B cell (primary cell): ENCODE measurements around the gene TCF3. TPM values are rescaled to one million over a fixed set of nuclear protein-coding genes. Genes with fewer than 3 reads are reported as not detected.

Experiments
- ATAC-seq: fragments of 200-7000 bp; cut with Tn5 transposase; one replicate; pipeline ENCODE4 v1.10.0; 2021; ENCODE audit warnings: low read depth, mild to moderate bottlenecking, moderate number of reproducible peaks, moderate library complexity
- CTCF ChIA-PET: fragments of 350-600 bp; sonication (Branson Sonifier 250); formaldehyde crosslinking; loops from one replicate; lab custom pipeline; 2021; ENCODE audit warnings: antibody characterized with exemption, inconsistent platforms; lab: Charles Lee
- POLR2A ChIA-PET: fragments of 350-600 bp; sonication (Branson Sonifier 250); formaldehyde crosslinking; loops from one replicate; lab custom pipeline; 2021; ENCODE audit warnings: antibody characterized with exemption; lab: Charles Lee
- DNase-seq: peaks from one replicate; pipeline ENCODE4 v3.0.0; 2013
- H2AFZ ChIP-seq: 2 replicates; pipeline ENCODE4 v1.6.1; 2012; ENCODE audit warnings: mild to moderate bottlenecking, low read depth, low read length; ENCODE audit not compliant: insufficient read depth, poor library complexity, severe bottlenecking
- H3K27ac ChIP-seq, 2 donors: 1 replicate in 1 of 2; 2 replicates in 1 of 2; pipeline ENCODE4 v1.5.1; 2012 to 2013; ENCODE audit warnings: low read length in 2 of 2, mild to moderate bottlenecking in 2 of 2, moderate library complexity in 1 of 2
- H3K27me3 ChIP-seq, 4 experiments: fragments of 200-600 bp in 1 of 4; sonication (generic) in 1 of 4; replicated peaks in 1 of 4; 1 replicate in 2 of 4; 2 replicates in 2 of 4; pipeline versions ENCODE4 v1.6.1 to v1.7.0; 2013 to 2016; ENCODE audit warnings: low read length in 3 of 4, mild to moderate bottlenecking in 2 of 4, mixed read lengths in 1 of 4, moderate library complexity in 1 of 4; ENCODE audit not compliant: insufficient read depth in 4 of 4, control insufficient read depth in 3 of 4; ENCODE audit errors: control extremely low read depth in 1 of 4
- H3K36me3 ChIP-seq, 2 experiments: replicated peaks in 1 of 2; 1 replicate in 1 of 2; 2 replicates in 1 of 2; pipeline versions ENCODE4 v1.6.1 to v1.7.1; 2013; ENCODE audit warnings: low read length in 1 of 2; ENCODE audit not compliant: insufficient read depth in 2 of 2, control insufficient read depth in 1 of 2; ENCODE audit errors: control extremely low read depth in 1 of 2, extremely low read depth in 1 of 2
- H3K4me1 ChIP-seq, 2 donors: fragments of 200-600 bp in 1 of 2; sonication (generic) in 1 of 2; 1 replicate in 1 of 2; 2 replicates in 1 of 2; pipeline versions ENCODE4 v1.5.1 to v1.6.1; 2013 to 2017; ENCODE audit warnings: low read length in 2 of 2; ENCODE audit not compliant: control insufficient read depth in 2 of 2, insufficient read depth in 2 of 2
- H3K4me2 ChIP-seq: replicated peaks from 2 replicates; pipeline ENCODE3; 2012; ENCODE audit warnings: mild to moderate bottlenecking, low read depth, low read length; ENCODE audit not compliant: poor library complexity, severe bottlenecking
- H3K4me3 ChIP-seq, 5 experiments: fragments of 200-600 bp in 1 of 5; sonication (generic) in 1 of 5; 1 replicate in 3 of 5; 2 replicates in 2 of 5; pipeline versions ENCODE4 v1.5.1 to v1.7.0; 2011 to 2016; ENCODE audit warnings: low read length in 4 of 5, mild to moderate bottlenecking in 4 of 5, low read depth in 2 of 5, control low read depth in 1 of 5, moderate library complexity in 1 of 5; ENCODE audit not compliant: insufficient read depth in 1 of 5; ENCODE audit errors: control extremely low read depth in 1 of 5, extremely low read depth in 1 of 5
- H3K79me2 ChIP-seq: fragments of 200-600 bp; sonication (generic); one replicate; pipeline ENCODE4 v1.6.0; 2016; ENCODE audit warnings: low read length; ENCODE audit not compliant: control insufficient read depth, insufficient read depth
- H3K9ac ChIP-seq: fragments of 200-600 bp; sonication (generic); 2 replicates; pipeline ENCODE4 v1.6.1; 2017; ENCODE audit warnings: mild to moderate bottlenecking, low read length, moderate library complexity
- H3K9me3 ChIP-seq, 3 donors: one replicate each; pipeline versions ENCODE4 v1.6.1 to v1.7.1; 2013; ENCODE audit warnings: low read length in 2 of 3; ENCODE audit not compliant: control insufficient read depth in 2 of 3, insufficient read depth in 1 of 3; ENCODE audit errors: control extremely low read depth in 1 of 3
- H4K20me1 ChIP-seq: 2 replicates; pipeline ENCODE4 v1.6.0; 2012; ENCODE audit warnings: mild to moderate bottlenecking, low read length; ENCODE audit not compliant: insufficient read depth, control insufficient read depth, poor library complexity, severe bottlenecking
- H3K27ac Mint-ChIP-seq: one replicate; pipeline ENCODE4 v1.8.0; 2021; ENCODE audit warnings: mixed read lengths
- H3K27me3 Mint-ChIP-seq: one replicate; pipeline ENCODE4 v1.8.0; 2021; ENCODE audit warnings: mixed read lengths
- H3K4me1 Mint-ChIP-seq: one replicate; pipeline ENCODE4 v1.8.0; 2021; ENCODE audit warnings: mixed read lengths
- H3K4me3 Mint-ChIP-seq: one replicate; pipeline ENCODE4 v1.8.0; 2021; ENCODE audit warnings: mixed read lengths
- H3K9me3 Mint-ChIP-seq: one replicate; pipeline ENCODE4 v1.8.0; 2022; ENCODE audit warnings: mixed read lengths; ENCODE audit not compliant: insufficient read depth
- EZH2 ChIP-seq: IDR thresholded peaks from 2 replicates; pipeline ENCODE4 v1.6.1; 2012; ENCODE audit warnings: borderline replicate concordance, low read depth, mild to moderate bottlenecking, moderate library complexity, low read length; ENCODE audit not compliant: insufficient read depth, poor library complexity, severe bottlenecking
- WGBS: methylation state at CpG from one replicate; pipeline ENCODE4 v1.1.5; 2013; ENCODE audit warnings: missing lambda C conversion rate; ENCODE audit not compliant: insufficient coverage; 5-methylcytosine and 5-hydroxymethylcytosine counted together
- intact Hi-C: fragments of 100-400 bp; cut with micrococcal nuclease; formaldehyde crosslinking; loops from one replicate; pipeline ENCODE4 v1.10.0; 2022
- polyA plus RNA-seq: library from polyadenylated mRNA; depleted of rRNA; stranded (reverse); fragments of >200 nt; gene quantifications from 2 replicates; pipeline ENCODE4 v1.2.3, GENCODE V29; 2012
- total RNA-seq, 2 donors: library from RNA; stranded (reverse); fragments of 120-200 nt in 1 of 2; gene quantifications; 1 replicate in 1 of 2; 2 replicates in 1 of 2; pipeline versions ENCODE4 v1.2.3 to v1.2.4, GENCODE V29; 2013 to 2022
- TF ChIP-seq, protein P1 (sequence below): fragments of 200-600 bp; IDR thresholded peaks from one replicate; pipeline ENCODE4 v1.8.0; 2022; ENCODE audit warnings: antibody characterized with exemption, mild to moderate bottlenecking

The TCF3 gene
- total and polyA plus RNA-seq, 2 donors (not counting 1 experiment from before 2014, with no cell fraction given): 278 to 588 TPM

DNA sequence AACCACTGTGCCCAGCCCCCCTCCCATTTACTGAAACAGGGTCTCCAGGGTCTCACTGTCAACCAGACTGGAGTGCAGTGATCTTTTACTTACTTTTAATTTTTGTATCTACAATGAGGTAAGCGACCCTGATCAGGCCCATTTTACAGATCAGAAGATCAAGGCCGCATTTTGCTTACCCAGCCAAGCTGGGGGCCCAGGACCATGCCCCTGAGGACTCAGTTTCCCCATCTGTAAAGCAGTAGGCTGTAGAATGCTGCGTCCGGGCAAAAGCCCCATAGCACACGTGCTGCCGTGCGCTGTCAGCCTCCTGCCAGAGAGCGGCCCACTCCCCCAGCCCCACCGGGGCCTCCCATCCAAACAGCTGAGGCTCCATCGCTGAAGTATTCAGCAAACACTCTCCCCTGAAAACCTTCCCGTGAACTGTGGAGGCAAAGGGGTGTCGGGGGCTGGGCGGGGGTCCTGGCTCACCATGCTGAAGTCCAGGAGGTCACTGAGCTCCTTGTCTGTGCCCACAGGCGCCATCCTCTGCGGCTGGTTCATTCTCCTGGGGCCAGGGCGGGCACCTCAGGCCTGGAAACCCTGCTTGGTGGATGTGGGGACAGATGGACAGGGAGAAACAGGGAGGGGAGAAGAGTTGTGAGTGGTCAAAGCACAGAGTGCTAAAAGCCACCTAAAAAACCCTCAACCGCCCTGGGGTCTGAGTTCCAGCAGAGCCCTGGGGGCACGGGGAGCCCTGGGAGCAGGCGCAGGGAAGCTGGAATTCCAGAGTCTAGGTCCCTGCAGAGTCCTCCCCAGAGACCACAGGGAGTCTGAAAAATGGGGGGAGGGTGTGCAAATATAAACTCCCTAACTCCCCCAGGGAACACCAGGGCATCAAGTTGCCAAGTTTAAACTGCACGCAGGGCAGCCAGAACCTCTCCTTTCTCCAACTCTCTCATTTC, 2.4 kb downstream of the TCF3 start:
- H3K4me3 ChIP-seq: peak overlapping the region in 4 of 5 experiments; percentile 63 to 74 (median 70)
- peaks cover 62% of the 10 kb centered on the region for H3K79me2 ChIP-seq
- peak overlapping the region; percentile 87 for H3K4me2 ChIP-seq
- 70% methylated on average over 16 of the region's 20 CpGs for WGBS
- CTCF ChIA-PET: interaction anchor here (0.5 to 7.3 kb wide), 7 partner anchors 11 to 117 kb away, joined by 3 to 114 read pairs (median 4); no protein-coding TSS in a partner anchor
- H3K27ac ChIP-seq: peak overlapping the region; percentile 67 to 70
- H3K27me3 ChIP-seq: no peaks in the 10 kb centered on the region
- Mint-ChIP-seq H3K27me3 (no peaks in the 10 kb centered on the region), H3K9me3 (no peaks in the 10 kb centered on the region), H3K4me1 (peaks cover 58% of the 10 kb centered on the region), H3K4me3 (peak overlapping the region; percentile 96), H3K27ac (peak overlapping the region; percentile 97)
- TF ChIP-seq EZH2: no peak
- TF ChIP-seq, protein P1, sequence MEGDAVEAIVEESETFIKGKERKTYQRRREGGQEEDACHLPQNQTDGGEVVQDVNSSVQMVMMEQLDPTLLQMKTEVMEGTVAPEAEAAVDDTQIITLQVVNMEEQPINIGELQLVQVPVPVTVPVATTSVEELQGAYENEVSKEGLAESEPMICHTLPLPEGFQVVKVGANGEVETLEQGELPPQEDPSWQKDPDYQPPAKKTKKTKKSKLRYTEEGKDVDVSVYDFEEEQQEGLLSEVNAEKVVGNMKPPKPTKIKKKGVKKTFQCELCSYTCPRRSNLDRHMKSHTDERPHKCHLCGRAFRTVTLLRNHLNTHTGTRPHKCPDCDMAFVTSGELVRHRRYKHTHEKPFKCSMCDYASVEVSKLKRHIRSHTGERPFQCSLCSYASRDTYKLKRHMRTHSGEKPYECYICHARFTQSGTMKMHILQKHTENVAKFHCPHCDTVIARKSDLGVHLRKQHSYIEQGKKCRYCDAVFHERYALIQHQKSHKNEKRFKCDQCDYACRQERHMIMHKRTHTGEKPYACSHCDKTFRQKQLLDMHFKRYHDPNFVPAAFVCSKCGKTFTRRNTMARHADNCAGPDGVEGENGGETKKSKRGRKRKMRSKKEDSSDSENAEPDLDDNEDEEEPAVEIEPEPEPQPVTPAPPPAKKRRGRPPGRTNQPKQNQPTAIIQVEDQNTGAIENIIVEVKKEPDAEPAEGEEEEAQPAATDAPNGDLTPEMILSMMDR: no peak
- H3K36me3 ChIP-seq: peaks cover 0 to 34% of the 10 kb centered on the region in 2 experiments
- H3K4me1 ChIP-seq: peaks cover 39 to 66% of the 10 kb centered on the region in 2 donors
- DNase-seq: no peak
- peaks cover 63% of the 10 kb centered on the region for H4K20me1 ChIP-seq
- no peak for ATAC-seq
- H3K9ac ChIP-seq: peak overlapping the region; percentile 70
- POLR2A ChIA-PET: interaction anchor here (1.0 to 4.7 kb wide), 6 partner anchors 11 to 28 kb away, joined by 3 to 46 read pairs (median 6); no protein-coding TSS in a partner anchor
- no peak overlapping the region for H2AFZ ChIP-seq
- intact Hi-C loops: loop anchor here (2.0 to 5.0 kb wide), 2 partner anchors 25 to 197 kb away; partner anchors contain the start of gene REXO1
- H3K9me3 ChIP-seq: peaks cover 0 to 3% (median 0%) of the 10 kb centered on the region in 3 donors
